PC-9 (cell line): ENCODE results near the gene MSL2. TPM values are rescaled to one million over a fixed set of nuclear protein-coding genes. Genes with fewer than 3 reads are reported as not detected.
"Not testable (repeated sequence)": the region's sequence is repeated elsewhere in the genome, so short reads cannot be mapped to it uniquely, and the experiment has no call there.

Experiments
- BruUV-seq: library from RNA; stranded (reverse); fragments of 400-500 nt; replicated peaks from 2 replicates; lab custom pipeline; 2021; lab: Mats Ljungman, UMichigan
- CTCF ChIA-PET: fragments of 300-600 bp; sonication (Branson Sonifier 250); formaldehyde crosslinking; loops from one replicate; lab custom pipeline; 2022; ENCODE audit warnings: antibody characterized with exemption; lab: Charles Lee
- POLR2A ChIA-PET: fragments of 300-600 bp; sonication (Branson Sonifier 250); formaldehyde crosslinking; loops from one replicate; lab custom pipeline; 2022; ENCODE audit warnings: antibody characterized with exemption; ENCODE audit not compliant: unreplicated experiment; lab: Charles Lee
- DNase-seq, 2 experiments: peaks; one replicate each; pipeline versions ENCODE4 v3.0.0 to v3.0.0-alpha.2; 2015 to 2022; ENCODE audit warnings: mixed read lengths in 1 of 2
- H2AFZ ChIP-seq: fragments of 200-600 bp; sonication (generic); 2 replicates; pipeline ENCODE4 v1.8.1; 2017; ENCODE audit warnings: antibody characterized with exemption
- H3F3A ChIP-seq: fragments of 200-600 bp; sonication (generic); 2 replicates; pipeline ENCODE4 v1.8.1; 2017; ENCODE audit warnings: antibody characterized with exemption, mild to moderate bottlenecking, low read depth; ENCODE audit not compliant: insufficient read depth
- H3K27ac ChIP-seq: fragments of 200-600 bp; sonication (generic); 2 replicates; pipeline ENCODE4 v1.6.1; 2016; ENCODE audit warnings: mixed run types
- H3K27me3 ChIP-seq: fragments of 200-600 bp; sonication (generic); 2 replicates; pipeline ENCODE4 v1.6.1; 2016; ENCODE audit warnings: low read depth, mixed run types; ENCODE audit not compliant: insufficient read depth
- H3K36me3 ChIP-seq: fragments of 200-600 bp; sonication (generic); 2 replicates; pipeline ENCODE4 v1.6.1; 2016; ENCODE audit warnings: low read depth, mixed run types
- H3K4me1 ChIP-seq: fragments of 200-600 bp; sonication (generic); replicated peaks from 2 replicates; pipeline ENCODE4 v1.6.1; 2016; ENCODE audit warnings: mixed run types; ENCODE audit not compliant: insufficient read depth
- H3K4me2 ChIP-seq: fragments of 200-600 bp; sonication (generic); 2 replicates; pipeline ENCODE4 v1.6.1; 2017; ENCODE audit warnings: mixed run types
- H3K4me3 ChIP-seq: fragments of 200-600 bp; sonication (generic); 2 replicates; pipeline ENCODE4 v1.6.1; 2016; ENCODE audit warnings: mixed run types
- H3K79me2 ChIP-seq: fragments of 200-600 bp; sonication (generic); 2 replicates; pipeline ENCODE4 v1.6.1; 2017; ENCODE audit warnings: low read depth, mixed run types
- H3K9me2 ChIP-seq: fragments of 200-600 bp; sonication (generic); 2 replicates; pipeline ENCODE4 v1.8.1; 2017; ENCODE audit warnings: mild to moderate bottlenecking; ENCODE audit not compliant: insufficient read depth
- H3K9me3 ChIP-seq: fragments of 200-600 bp; sonication (generic); 2 replicates; pipeline ENCODE4 v1.8.1; 2016; ENCODE audit warnings: low read depth; ENCODE audit not compliant: insufficient read depth
- H4K20me1 ChIP-seq: fragments of 200-600 bp; sonication (generic); 2 replicates; pipeline ENCODE4 v1.8.1; 2017; ENCODE audit not compliant: insufficient read depth
- EZH2 ChIP-seq: fragments of 200-600 bp; sonication (generic); IDR thresholded peaks from 2 replicates; pipeline ENCODE4 v1.8.0; 2017; ENCODE audit warnings: antibody characterized with exemption, low read depth
- intact Hi-C: fragments of 100-400 bp; cut with micrococcal nuclease; formaldehyde crosslinking; loops from one replicate; pipeline ENCODE4 v1.10.0; 2022; ENCODE audit not compliant: unreplicated experiment
- total RNA-seq: library from RNA; stranded (reverse); gene quantifications from 2 replicates; pipeline ENCODE4 v1.2.3, GENCODE V29; 2021
- TF ChIP-seq, protein P1 (sequence below): fragments of 200-600 bp; sonication (generic); conservative IDR thresholded peaks from 2 replicates; pipeline ENCODE4 v1.6.1; 2017; ENCODE audit warnings: mixed run types, antibody characterized with exemption, mild to moderate bottlenecking, moderate library complexity

Gene MSL2
- total RNA-seq, 1 experiment from 2014 or later: 34.1 TPM

DNA sequence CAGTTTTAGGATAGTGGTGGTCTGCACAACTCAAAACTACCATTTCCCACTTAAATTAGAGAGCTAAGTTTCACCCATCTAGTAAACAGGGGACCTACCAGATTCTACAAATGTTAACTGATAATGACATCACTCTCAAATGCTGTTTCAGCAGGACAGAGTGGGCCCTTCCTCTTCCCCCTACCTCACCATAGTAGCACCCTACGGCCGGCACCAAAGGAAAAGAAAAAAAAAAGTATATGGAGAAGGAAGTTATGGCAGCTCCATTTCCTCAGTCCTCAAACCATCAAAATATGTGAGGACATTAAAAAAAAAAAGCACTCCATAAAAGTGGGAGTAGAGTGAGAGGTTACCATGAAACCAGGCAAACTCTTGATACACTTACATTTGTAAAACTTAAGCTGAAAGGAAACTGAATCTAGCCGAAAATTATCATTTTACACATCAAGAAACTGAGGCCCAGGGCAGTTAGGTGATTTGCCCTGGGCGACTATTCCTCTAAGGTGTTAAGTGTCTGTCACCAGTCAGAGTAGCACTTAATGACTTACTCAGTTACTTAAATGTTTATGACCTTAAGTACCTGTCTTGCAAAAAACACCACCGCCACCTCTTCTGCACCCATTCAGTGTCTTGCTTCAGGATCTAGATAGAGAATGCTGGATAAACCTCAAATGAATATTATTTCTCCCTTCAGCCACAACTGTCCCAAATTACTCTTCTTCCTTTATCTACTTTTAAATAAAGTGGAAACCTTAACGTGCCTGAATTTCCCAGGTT is 2.7 kb downstream of the MSL2 start:
- Histone ChIP-seq H3F3A (peaks cover 16% of the 10 kb centered on the region), H3K27me3 (no peaks in the 10 kb centered on the region), H3K27ac (no peak overlapping the region), H2AFZ (no peak overlapping the region), H3K9me2 (no peaks in the 10 kb centered on the region), H3K4me3 (peak overlapping the region; percentile 84), H4K20me1 (peaks cover 67% of the 10 kb centered on the region), H3K79me2 (peaks cover 78% of the 10 kb centered on the region), H3K4me1 (peaks cover 45% of the 10 kb centered on the region), H3K36me3 (0 out of 2 replicates have a peak, but pooled peaks cover 4% of the 10 kb centered on the region), H3K9me3 (0 out of 2 replicates have a peak, but pooled peaks cover 5% of the 10 kb centered on the region), H3K4me2 (peak overlapping the region; percentile 97)
- BruUV-seq: no TSS peak
- intact Hi-C loops: loop anchor here (10.0 kb wide), 2 partner anchors 289 to 431 kb away; no protein-coding TSS in a partner anchor
- no peak for DNase-seq
- POLR2A ChIA-PET: interaction anchor here (0.6 kb wide), 1 partner anchor 546 kb away, joined by 3 read pairs; no protein-coding TSS in a partner anchor
- CTCF ChIA-PET: no interaction called here
- TF ChIP-seq, protein P1, sequence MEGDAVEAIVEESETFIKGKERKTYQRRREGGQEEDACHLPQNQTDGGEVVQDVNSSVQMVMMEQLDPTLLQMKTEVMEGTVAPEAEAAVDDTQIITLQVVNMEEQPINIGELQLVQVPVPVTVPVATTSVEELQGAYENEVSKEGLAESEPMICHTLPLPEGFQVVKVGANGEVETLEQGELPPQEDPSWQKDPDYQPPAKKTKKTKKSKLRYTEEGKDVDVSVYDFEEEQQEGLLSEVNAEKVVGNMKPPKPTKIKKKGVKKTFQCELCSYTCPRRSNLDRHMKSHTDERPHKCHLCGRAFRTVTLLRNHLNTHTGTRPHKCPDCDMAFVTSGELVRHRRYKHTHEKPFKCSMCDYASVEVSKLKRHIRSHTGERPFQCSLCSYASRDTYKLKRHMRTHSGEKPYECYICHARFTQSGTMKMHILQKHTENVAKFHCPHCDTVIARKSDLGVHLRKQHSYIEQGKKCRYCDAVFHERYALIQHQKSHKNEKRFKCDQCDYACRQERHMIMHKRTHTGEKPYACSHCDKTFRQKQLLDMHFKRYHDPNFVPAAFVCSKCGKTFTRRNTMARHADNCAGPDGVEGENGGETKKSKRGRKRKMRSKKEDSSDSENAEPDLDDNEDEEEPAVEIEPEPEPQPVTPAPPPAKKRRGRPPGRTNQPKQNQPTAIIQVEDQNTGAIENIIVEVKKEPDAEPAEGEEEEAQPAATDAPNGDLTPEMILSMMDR: no peak
- TF ChIP-seq EZH2: no peak

DNA sequence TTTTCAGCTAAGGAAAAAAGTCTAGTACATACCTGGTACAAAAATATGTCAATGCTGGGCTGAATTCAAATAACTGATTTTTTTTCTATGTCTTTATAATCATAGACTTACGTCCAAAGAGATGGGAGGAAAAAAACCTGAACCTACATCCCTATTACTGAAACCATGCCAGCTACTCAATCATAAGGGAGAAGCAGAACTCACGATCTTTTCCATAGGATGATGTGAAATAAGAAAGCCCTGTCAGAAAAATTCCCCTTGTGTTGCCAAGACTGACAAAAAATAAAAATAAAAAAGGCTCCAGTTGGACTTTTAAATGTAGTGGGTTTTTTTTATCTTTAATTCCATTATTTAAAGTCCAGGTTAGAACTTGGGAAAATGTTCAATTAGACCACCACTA is 3.3 kb downstream of the MSL2 start:
- H3K79me2 ChIP-seq: peaks cover 78% of the 10 kb centered on the region
- no peaks in the 10 kb centered on the region for H3K27me3 ChIP-seq
- H3F3A ChIP-seq: peaks cover 14% of the 10 kb centered on the region
- no peak for TF ChIP-seq EZH2
- TF ChIP-seq, protein P1: no peak
- ChIA-PET POLR2A (interaction anchor here (0.6 kb wide), 1 partner anchor 546 kb away, joined by 3 read pairs; no protein-coding TSS in a partner anchor), CTCF (no interaction called here)
- H3K27ac ChIP-seq: no peak overlapping the region
- no peak overlapping the region for H2AFZ ChIP-seq
- peaks cover 44% of the 10 kb centered on the region for H3K4me1 ChIP-seq
- H3K4me2 ChIP-seq: peak overlapping the region; percentile 97
- H4K20me1 ChIP-seq: peaks cover 73% of the 10 kb centered on the region
- 0 out of 2 replicates have a peak, but pooled peaks cover 4% of the 10 kb centered on the region for H3K36me3 ChIP-seq
- H3K9me2 ChIP-seq: no peaks in the 10 kb centered on the region
- no peak for DNase-seq
- peak overlapping the region; percentile 84 for H3K4me3 ChIP-seq
- BruUV-seq: no TSS peak
- intact Hi-C loops: loop anchor here (10.0 kb wide), 2 partner anchors 288 to 432 kb away; no protein-coding TSS in a partner anchor
- H3K9me3 ChIP-seq: no peaks in the 10 kb centered on the region

DNA sequence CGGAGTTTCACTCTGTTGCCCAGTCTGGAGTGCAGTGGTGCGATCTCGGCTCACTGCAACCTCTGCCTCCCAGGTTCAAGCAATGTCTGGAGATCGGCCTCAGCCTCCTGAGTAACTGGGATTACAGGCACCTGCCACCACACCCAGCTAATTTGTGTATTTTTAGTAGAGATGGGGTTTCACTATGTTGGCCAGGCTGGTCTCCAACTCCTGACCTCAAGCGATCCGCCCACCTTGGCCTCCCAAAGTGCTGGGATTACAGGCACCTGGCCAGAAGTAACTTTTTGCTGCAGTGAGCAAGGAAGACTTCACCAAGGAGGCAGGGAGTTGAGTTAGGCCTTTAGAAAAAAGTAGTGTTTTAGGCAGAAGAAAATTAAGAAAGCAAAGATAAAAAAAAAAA is 3.9 kb downstream of the MSL2 start:
- H3F3A ChIP-seq, POLR2A ChIA-PET, H3K9me3 ChIP-seq, H3K27ac ChIP-seq, DNase-seq, H3K27me3 ChIP-seq, H3K36me3 ChIP-seq, BruUV-seq, H2AFZ ChIP-seq, CTCF ChIA-PET, H3K9me2 ChIP-seq: not testable (repeated sequence)
- peak overlapping the region; percentile 84 for H3K4me3 ChIP-seq
- peaks cover 80% of the 10 kb centered on the region for H4K20me1 ChIP-seq
- H3K4me1 ChIP-seq: peaks cover 44% of the 10 kb centered on the region
- peak overlapping the region; percentile 97 for H3K4me2 ChIP-seq
- intact Hi-C loops: loop anchor here (10.0 kb wide), 2 partner anchors 287 to 433 kb away; no protein-coding TSS in a partner anchor
- H3K79me2 ChIP-seq: peaks cover 84% of the 10 kb centered on the region
